OCI-LY7 (cell line): ENCODE data around the gene AFDN.

Source experiments
- CTCF ChIP-seq: fragments of 200-600 bp; sonication (generic); conservative IDR thresholded peaks from 2 replicates; pipeline ENCODE4 v1.5.1; 2014; ENCODE audit warnings: mild to moderate bottlenecking, antibody characterized with exemption, low read length, moderate library complexity, mixed read lengths
- EZH2phosphoT487 ChIP-seq: fragments of 200-600 bp; sonication (generic); IDR thresholded peaks from 2 replicates; pipeline ENCODE4 v1.6.1; 2018; ENCODE audit warnings: low read depth, borderline replicate concordance, mild to moderate bottlenecking, mixed run types, antibody characterized with exemption, low read length, moderate library complexity, mixed read lengths

- TF ChIP-seq CTCF (no peak), EZH2phosphoT487 (no peak)
Observed at GRCh38 chr6:167798453-167798852, 28.3 kb upstream of the AFDN start.
